Endothelial cell of umbilical vein (primary cell): ENCODE measurements around the gene EFCC1. TPM values are rescaled to one million over a fixed set of nuclear protein-coding genes. Genes with fewer than 3 reads are reported as not detected.

ENCODE experiments used
- BruUV-seq: library from RNA; stranded (reverse); fragments of 400-500 nt; replicated peaks from 2 replicates; lab custom pipeline; 2021; lab: Mats Ljungman, UMichigan
- CTCF ChIA-PET: fragments of 300-600, 350-600 bp; sonication (Branson Sonifier 250); formaldehyde crosslinking; loops from one replicate; lab custom pipeline; 2021; ENCODE audit warnings: antibody characterized with exemption, inconsistent platforms; lab: Charles Lee
- POLR2A ChIA-PET: fragments of 300-600, 350-600 bp; sonication (Branson Sonifier 250); formaldehyde crosslinking; loops from one replicate; lab custom pipeline; 2021; ENCODE audit warnings: antibody characterized with exemption, inconsistent platforms; lab: Charles Lee
- DNase-seq: peaks from one replicate; pipeline ENCODE4 v3.0.0-alpha.2; 2011; ENCODE audit warnings: low read depth, low spot score
- FAIRE-seq: peaks from 2 replicates; lab custom pipeline; 2011; peaks lifted over from hg19 to GRCh38; lab: Jason Lieb, UNC
- H2AFZ ChIP-seq: 2 replicates; pipeline ENCODE4 v1.6.0; 2012; ENCODE audit warnings: low read depth, low read length, control low read depth, inconsistent platforms
- H3K27ac ChIP-seq: 2 replicates; pipeline ENCODE4 v1.5.1; 2011; ENCODE audit warnings: low read depth, mild to moderate bottlenecking, control low read depth, low read length, moderate library complexity; ENCODE audit not compliant: insufficient read depth
- H3K27me3 ChIP-seq, 2 experiments: 2 replicates each; pipeline versions ENCODE4 v1.6.0 to v1.6.1; 2011; ENCODE audit warnings: low read length in 2 of 2, mixed read lengths in 1 of 2; ENCODE audit not compliant: control insufficient read depth in 2 of 2, insufficient read depth in 2 of 2
- H3K36me3 ChIP-seq, 2 experiments: 2 replicates in 1 of 2; 3 replicates in 1 of 2; pipeline ENCODE4 v1.5.1; 2011; ENCODE audit warnings: low read length in 2 of 2, mild to moderate bottlenecking in 1 of 2, moderate library complexity in 1 of 2; ENCODE audit not compliant: control insufficient read depth in 2 of 2, insufficient read depth in 2 of 2; ENCODE audit errors: extremely low read depth in 1 of 2
- H3K4me1 ChIP-seq: 3 replicates; pipeline ENCODE4 v1.5.1; 2011; ENCODE audit warnings: mild to moderate bottlenecking, low read length; ENCODE audit not compliant: control insufficient read depth, insufficient read depth; ENCODE audit errors: extremely low read depth
- H3K4me2 ChIP-seq: 2 replicates; pipeline ENCODE4 v1.6.1; 2011; ENCODE audit warnings: low read length, control low read depth, mixed read lengths; ENCODE audit not compliant: insufficient read depth
- H3K4me3 ChIP-seq, 3 experiments: fragments of 200-600 bp in 1 of 3; sonication (generic), shearing (Covaris generic) in 1 of 3; replicated peaks in 1 of 3; 2 replicates each; pipeline ENCODE4 v1.5.1; 2011 to 2016; ENCODE audit warnings: control low read depth in 3 of 3, low read length in 3 of 3, mild to moderate bottlenecking in 2 of 3, inconsistent platforms in 1 of 3, low read depth in 1 of 3, moderate library complexity in 1 of 3; ENCODE audit not compliant: insufficient read depth in 1 of 3
- H3K79me2 ChIP-seq: 2 replicates; pipeline ENCODE4 v1.6.0; 2012; ENCODE audit warnings: low read length, inconsistent platforms; ENCODE audit not compliant: control insufficient read depth, insufficient read depth
- H3K9ac ChIP-seq: replicated peaks from 2 replicates; pipeline ENCODE3; 2011; ENCODE audit warnings: low read length, control low read depth; ENCODE audit not compliant: insufficient read depth; ENCODE audit errors: extremely low read depth
- H3K9me1 ChIP-seq: replicated peaks from 3 replicates; pipeline ENCODE4 v1.6.0; 2011; ENCODE audit warnings: mild to moderate bottlenecking, low read length; ENCODE audit not compliant: control insufficient read depth, insufficient read depth; ENCODE audit errors: extremely low read depth
- H3K9me3 ChIP-seq: replicated peaks from 2 replicates; pipeline ENCODE4 v1.5.1; 2012; ENCODE audit warnings: low read length, inconsistent platforms; ENCODE audit not compliant: control insufficient read depth, insufficient read depth
- H4K20me1 ChIP-seq: replicated peaks from 2 replicates; pipeline ENCODE3; 2011; ENCODE audit warnings: mild to moderate bottlenecking, low read length; ENCODE audit not compliant: control insufficient read depth, insufficient read depth; ENCODE audit errors: extremely low read depth
- EZH2 ChIP-seq: IDR thresholded peaks from 2 replicates; pipeline ENCODE4 v1.6.1; 2012; ENCODE audit warnings: borderline replicate concordance, low read depth, mild to moderate bottlenecking, moderate library complexity, low read length, inconsistent platforms; ENCODE audit not compliant: severe bottlenecking
- FOS ChIP-seq: IDR thresholded peaks from 2 replicates; pipeline ENCODE4 v1.6.1; 2011; ENCODE audit warnings: mild to moderate bottlenecking, low read length, moderate library complexity, borderline replicate concordance; ENCODE audit not compliant: insufficient read depth
- GATA2 ChIP-seq: IDR thresholded peaks from 2 replicates; pipeline ENCODE4 v1.7.0; 2011; ENCODE audit warnings: low read depth, mild to moderate bottlenecking, moderate library complexity, mixed read lengths, low read length; ENCODE audit not compliant: insufficient read length, insufficient read depth
- JUN ChIP-seq: IDR thresholded peaks from 2 replicates; pipeline ENCODE4 v1.6.1; 2011; ENCODE audit warnings: borderline replicate concordance, low read depth; ENCODE audit not compliant: insufficient read length, insufficient read depth
- POLR2AphosphoS5 ChIP-seq: IDR thresholded peaks from 2 replicates; pipeline ENCODE4 v1.6.1; 2012; ENCODE audit warnings: low read depth, mild to moderate bottlenecking, control low read depth, low read length, moderate library complexity; ENCODE audit not compliant: insufficient read depth
- dilution Hi-C: fragments of 300-500 bp; cut with MboI; formaldehyde crosslinking; loops from one replicate; pipeline ENCODE4 v1.15.0; 2019; ENCODE audit warnings: low sequenced_read_pairs; ENCODE audit not compliant: extremely low pct_ligation_motif_present
- intact Hi-C: fragments of 100-400 bp; cut with micrococcal nuclease; formaldehyde crosslinking; loops from one replicate; pipeline ENCODE4 v1.10.0; 2022
- polyA plus RNA-seq, 4 experiments: library from polyadenylated mRNA; depleted of rRNA in 3 of 4; stranded (reverse) in 3 of 4; unstranded in 1 of 4; fragments of >200 nt; gene quantifications; 2 replicates each; pipeline versions ENCODE4 v1.2.1 to v1.2.3, GENCODE V29; 2011 to 2012; ENCODE audit warnings: missing spikeins in 1 of 4
- total RNA-seq: library from RNA; stranded (reverse); gene quantifications from 2 replicates; pipeline ENCODE4 v1.2.3, GENCODE V29; 2021
- TF ChIP-seq, protein P1 (sequence below): IDR thresholded peaks from 2 replicates; pipeline ENCODE4 v1.6.1; 2011; ENCODE audit not compliant: insufficient read depth, insufficient read length
- TF ChIP-seq, protein P2 (sequence below), 2 donors: IDR thresholded peaks; 1 replicate in 1 of 2; 2 replicates in 1 of 2; pipeline ENCODE4 v1.5.1; 2011; ENCODE audit warnings: low read length in 2 of 2, mild to moderate bottlenecking in 2 of 2, moderate library complexity in 2 of 2, control low read depth in 1 of 2, inconsistent platforms in 1 of 2, low read depth in 1 of 2; ENCODE audit not compliant: insufficient read depth in 1 of 2; ENCODE audit errors: extremely low read depth in 1 of 2

EFCC1 gene
- total and polyA plus RNA-seq, 2 donors (not counting 3 experiments of a cell fraction or from before 2014, with no cell fraction given) = 0.73 to 1.3 TPM

GRCh38 chr3:129078510-129078909 lies 77.4 kb downstream of the EFCC1 start:
- Histone ChIP-seq H3K4me2 (no peak overlapping the region), H4K20me1 (no peaks in the 10 kb centered on the region), H3K79me2 (no peaks in the 10 kb centered on the region), H2AFZ (no peak overlapping the region), H3K9me3 (no peaks in the 10 kb centered on the region), H3K4me3 (no peak overlapping the region), H3K27ac (no peak overlapping the region), H3K36me3 (no peaks in the 10 kb centered on the region), H3K9me1 (no peaks in the 10 kb centered on the region), H3K27me3 (no peaks in the 10 kb centered on the region), H3K4me1 (peaks cover 3% of the 10 kb centered on the region), H3K9ac (no peak overlapping the region)
- ChIA-PET POLR2A (no interaction called here), CTCF (interaction anchor here (1.1 to 2.1 kb wide), 2 partner anchors 25 to 108 kb away, joined by 4 to 6 read pairs; no protein-coding TSS in a partner anchor)
- dilution Hi-C loops (no loop called here), intact Hi-C loops (no loop called here)
- FAIRE-seq = no peak
- DNase-seq = no peak
- BruUV-seq = no TSS peak
- TF ChIP-seq GATA2 = no peak
- TF ChIP-seq EZH2 = no peak
- no peak for TF ChIP-seq POLR2AphosphoS5
- no peak for TF ChIP-seq FOS
- TF ChIP-seq, protein P1, sequence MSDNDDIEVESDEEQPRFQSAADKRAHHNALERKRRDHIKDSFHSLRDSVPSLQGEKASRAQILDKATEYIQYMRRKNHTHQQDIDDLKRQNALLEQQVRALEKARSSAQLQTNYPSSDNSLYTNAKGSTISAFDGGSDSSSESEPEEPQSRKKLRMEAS = no peak
- no peak for TF ChIP-seq JUN
- TF ChIP-seq, protein P2, sequence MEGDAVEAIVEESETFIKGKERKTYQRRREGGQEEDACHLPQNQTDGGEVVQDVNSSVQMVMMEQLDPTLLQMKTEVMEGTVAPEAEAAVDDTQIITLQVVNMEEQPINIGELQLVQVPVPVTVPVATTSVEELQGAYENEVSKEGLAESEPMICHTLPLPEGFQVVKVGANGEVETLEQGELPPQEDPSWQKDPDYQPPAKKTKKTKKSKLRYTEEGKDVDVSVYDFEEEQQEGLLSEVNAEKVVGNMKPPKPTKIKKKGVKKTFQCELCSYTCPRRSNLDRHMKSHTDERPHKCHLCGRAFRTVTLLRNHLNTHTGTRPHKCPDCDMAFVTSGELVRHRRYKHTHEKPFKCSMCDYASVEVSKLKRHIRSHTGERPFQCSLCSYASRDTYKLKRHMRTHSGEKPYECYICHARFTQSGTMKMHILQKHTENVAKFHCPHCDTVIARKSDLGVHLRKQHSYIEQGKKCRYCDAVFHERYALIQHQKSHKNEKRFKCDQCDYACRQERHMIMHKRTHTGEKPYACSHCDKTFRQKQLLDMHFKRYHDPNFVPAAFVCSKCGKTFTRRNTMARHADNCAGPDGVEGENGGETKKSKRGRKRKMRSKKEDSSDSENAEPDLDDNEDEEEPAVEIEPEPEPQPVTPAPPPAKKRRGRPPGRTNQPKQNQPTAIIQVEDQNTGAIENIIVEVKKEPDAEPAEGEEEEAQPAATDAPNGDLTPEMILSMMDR (IDR thresholded peaks at IDR 0.05; ENCODE audit: extremely low read depth in 1 of 2, insufficient read depth in 1 of 2, low read depth in 1 of 2, low read length in 2 of 2) = no peak
